IPS-15b (cell line): Measurements from ENCODE around the gene FAM217A.

ENCODE experiments used
- H3K27me3 ChIP-seq: one replicate; pipeline ENCODE4 v1.6.1; 2013; ENCODE audit warnings: low read length; ENCODE audit not compliant: control insufficient read depth, insufficient read depth
- H3K36me3 ChIP-seq: one replicate; pipeline ENCODE4 v1.6.1; 2013; ENCODE audit warnings: low read length; ENCODE audit not compliant: control insufficient read depth, insufficient read depth
- H3K4me1 ChIP-seq: one replicate; pipeline ENCODE4 v1.6.1; 2013; ENCODE audit warnings: mild to moderate bottlenecking, low read length; ENCODE audit not compliant: control insufficient read depth, insufficient read depth
- H3K4me3 ChIP-seq: one replicate; pipeline ENCODE4 v1.5.1; 2013; ENCODE audit warnings: low read depth, low read length
- H3K9ac ChIP-seq: one replicate; pipeline ENCODE4 v1.6.1; 2013; ENCODE audit warnings: low read depth, mild to moderate bottlenecking, low read length
- H3K9me3 ChIP-seq: one replicate; pipeline ENCODE4 v1.6.1; 2013; ENCODE audit warnings: mild to moderate bottlenecking, low read length; ENCODE audit not compliant: control insufficient read depth, insufficient read depth

The FAM217A gene

DNA sequence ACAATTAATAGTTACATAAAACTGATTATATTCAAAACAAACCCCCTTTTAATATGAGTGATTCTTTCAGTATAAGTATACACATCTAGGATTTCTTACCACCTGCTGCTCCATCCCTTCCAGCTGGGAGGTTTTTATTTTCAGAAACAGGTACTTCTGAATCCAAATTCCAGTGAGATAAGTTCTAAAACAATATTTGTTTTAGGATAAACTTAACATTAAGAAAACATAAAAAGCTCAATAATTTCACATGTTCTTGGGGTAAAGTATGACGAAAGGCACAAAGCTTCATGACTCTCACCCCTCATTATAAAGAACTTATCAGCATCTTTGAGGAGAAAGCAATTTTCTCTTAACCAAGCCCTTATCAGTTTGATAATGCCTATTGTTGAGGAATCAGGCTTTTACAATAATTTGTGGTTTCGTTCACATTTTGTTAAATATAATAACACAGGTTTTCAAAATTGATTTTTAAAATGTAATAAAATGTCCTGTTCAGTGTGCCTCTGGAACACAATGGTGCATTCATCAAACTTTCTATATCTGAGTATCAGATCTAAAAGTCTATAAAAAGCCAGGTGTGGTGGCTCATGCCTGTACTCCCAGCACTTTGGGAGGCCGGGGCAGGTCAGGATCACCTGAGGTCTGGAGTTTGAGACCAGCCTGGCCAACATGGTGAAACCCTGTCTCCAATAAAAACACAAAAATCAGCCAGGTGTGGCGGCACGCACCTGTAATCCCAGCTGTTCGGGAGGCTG is 4.3 kb downstream of the FAM217A start:
- no peak overlapping the region for H3K9ac ChIP-seq
- no peaks in the 10 kb centered on the region for H3K36me3 ChIP-seq
- no peaks in the 10 kb centered on the region for H3K27me3 ChIP-seq
- no peak overlapping the region for H3K4me3 ChIP-seq
- H3K9me3 ChIP-seq = no peaks in the 10 kb centered on the region
- no peaks in the 10 kb centered on the region for H3K4me1 ChIP-seq

DNA sequence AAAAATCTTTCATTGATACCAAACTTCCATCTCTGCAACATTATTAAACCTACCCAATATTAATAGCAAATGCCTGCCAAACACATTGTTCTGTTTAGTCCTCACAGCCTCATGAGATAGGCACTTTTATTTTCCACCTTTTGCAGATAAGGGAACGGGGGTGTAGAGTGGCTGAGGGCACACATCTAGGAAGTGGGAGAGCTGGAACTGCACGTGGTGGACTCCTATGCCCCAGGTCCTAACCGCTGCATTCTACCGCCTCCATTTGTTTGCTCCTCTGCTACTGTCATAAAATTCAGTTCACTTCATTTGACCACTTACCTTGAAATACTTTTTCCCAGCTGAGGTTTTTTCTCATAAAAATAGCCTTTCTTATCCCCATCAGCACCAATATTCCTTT is 7.6 kb downstream of the FAM217A start:
- H3K4me3 ChIP-seq = no peak overlapping the region

DNA sequence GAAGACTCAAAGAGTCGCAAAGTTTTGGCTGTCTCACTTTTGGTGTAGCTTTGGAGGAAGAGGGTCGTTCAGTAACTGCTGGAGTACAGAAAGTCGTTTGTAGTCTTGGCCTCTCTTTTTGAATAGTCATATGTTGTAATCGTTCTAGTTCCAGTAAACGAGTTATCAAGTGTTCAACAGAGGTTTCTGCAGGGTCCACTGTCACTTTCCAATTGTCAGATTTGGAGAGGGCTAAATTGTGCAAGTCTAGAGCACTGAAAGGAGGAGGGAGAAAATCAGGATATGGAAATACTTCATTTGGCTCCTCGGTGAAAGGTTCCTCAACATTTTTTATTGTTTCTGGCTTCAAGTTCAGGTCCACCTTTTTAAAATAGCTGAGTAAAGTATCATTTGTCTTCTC is 9.7 kb downstream of the FAM217A start:
- Histone ChIP-seq H3K36me3 (no peaks in the 10 kb centered on the region), H3K9ac (no peak overlapping the region), H3K4me1 (no peaks in the 10 kb centered on the region), H3K4me3 (no peak overlapping the region), H3K27me3 (no peaks in the 10 kb centered on the region), H3K9me3 (no peaks in the 10 kb centered on the region)

More for the DNA sequence above, 7.6 kb downstream of the FAM217A start:
- Histone ChIP-seq H3K9ac (no peak overlapping the region), H3K4me1 (no peaks in the 10 kb centered on the region), H3K9me3 (no peaks in the 10 kb centered on the region), H3K36me3 (no peaks in the 10 kb centered on the region), H3K27me3 (no peaks in the 10 kb centered on the region)

DNA sequence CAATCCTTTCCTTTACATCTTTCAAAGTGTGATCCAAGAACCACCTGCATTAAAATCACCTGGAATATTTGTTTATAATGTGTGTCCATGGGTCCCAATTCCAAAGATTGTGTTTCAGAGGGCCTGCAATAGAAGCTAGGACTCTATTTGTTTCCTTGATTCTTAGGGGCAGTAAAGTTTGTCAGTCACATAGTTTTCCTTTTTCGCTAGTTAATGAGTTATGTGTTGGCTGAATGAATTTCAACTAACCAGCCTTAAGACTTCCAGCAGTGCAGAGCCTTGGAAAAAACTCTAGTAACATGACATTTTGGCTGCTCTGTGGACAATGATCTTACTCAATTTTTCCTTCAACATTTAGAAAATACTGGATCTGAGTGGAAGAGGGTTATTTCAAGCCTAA is 11.3 kb downstream of the FAM217A start:
- H3K9ac ChIP-seq = no peak overlapping the region
- H3K4me3 ChIP-seq = no peak overlapping the region
- H3K36me3 ChIP-seq = no peaks in the 10 kb centered on the region
- no peaks in the 10 kb centered on the region for H3K4me1 ChIP-seq
- no peaks in the 10 kb centered on the region for H3K27me3 ChIP-seq
- H3K9me3 ChIP-seq = no peaks in the 10 kb centered on the region

DNA sequence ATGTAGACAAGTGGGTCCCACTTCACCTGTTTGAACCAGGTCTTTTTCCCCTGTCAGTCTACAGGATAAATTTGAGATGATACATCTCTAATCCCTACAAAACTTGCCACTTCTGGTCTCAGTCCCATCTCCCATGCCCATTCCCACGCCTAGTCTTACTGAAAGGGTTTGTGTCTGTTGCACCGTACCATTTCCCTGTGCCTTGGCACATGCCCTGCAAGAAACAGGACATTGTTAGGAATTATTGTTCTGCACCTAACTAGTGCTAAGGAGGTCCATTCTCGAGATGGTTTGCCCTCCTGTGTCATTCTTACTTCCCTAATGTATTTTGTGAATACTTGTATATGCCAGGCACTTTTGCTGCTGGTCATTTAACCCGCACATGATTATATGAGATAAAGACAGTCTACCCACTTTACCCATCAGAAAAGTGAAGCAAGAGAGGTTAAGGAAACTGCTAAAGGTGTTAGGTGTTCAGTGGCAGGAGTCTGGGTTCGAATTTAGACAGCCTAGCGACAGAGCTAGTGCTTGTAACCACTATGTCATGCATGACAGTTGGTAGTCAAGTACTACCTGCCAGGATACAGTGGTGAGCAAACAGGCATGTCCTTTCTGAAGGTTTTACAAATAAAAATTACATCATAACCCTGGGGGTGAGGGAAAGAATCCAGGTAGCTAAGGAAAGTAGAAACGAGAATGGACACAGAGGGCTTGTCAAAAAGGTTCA is 12.7 kb downstream of the FAM217A start:
- Histone ChIP-seq H3K4me1 (no peaks in the 10 kb centered on the region), H3K9me3 (no peaks in the 10 kb centered on the region), H3K27me3 (no peaks in the 10 kb centered on the region), H3K9ac (no peak overlapping the region), H3K4me3 (no peak overlapping the region), H3K36me3 (peaks cover 4% of the 10 kb centered on the region)

DNA sequence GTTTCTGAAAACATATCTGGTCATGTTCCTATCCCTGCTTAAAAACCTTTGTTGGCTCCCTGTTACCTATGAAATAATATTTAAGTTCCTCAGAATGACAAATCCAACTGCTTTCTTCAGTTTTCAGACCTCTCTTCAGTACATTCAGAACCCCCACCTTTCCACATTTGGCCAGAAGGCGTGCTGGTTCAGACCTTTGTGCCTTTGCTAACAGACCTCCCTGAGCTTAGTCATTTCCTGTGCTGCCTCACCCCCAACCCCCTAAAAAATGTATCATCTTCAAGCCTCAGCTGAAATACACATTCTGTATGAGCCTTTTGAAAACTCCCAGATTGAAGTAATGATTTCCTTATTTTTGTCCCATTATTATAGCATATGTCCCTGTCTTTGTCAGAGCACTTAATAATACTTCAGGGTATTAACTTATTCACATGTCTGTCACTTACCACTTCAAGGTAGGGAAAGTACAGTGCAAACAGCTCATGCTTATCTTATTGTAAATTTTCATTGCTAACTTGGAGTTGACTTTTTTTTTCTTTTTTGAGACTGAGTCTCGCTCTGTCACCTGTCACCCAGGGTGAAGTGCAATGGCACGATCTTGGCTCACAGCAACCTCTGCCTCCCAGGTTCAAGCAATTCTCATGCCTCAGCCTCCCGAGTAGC is 19.7 kb downstream of the FAM217A start:
- no peaks in the 10 kb centered on the region for H3K4me1 ChIP-seq
- H3K36me3 ChIP-seq = peaks cover 17% of the 10 kb centered on the region
- no peaks in the 10 kb centered on the region for H3K9me3 ChIP-seq
- no peaks in the 10 kb centered on the region for H3K27me3 ChIP-seq
- no peak overlapping the region for H3K9ac ChIP-seq
- H3K4me3 ChIP-seq = no peak overlapping the region

DNA sequence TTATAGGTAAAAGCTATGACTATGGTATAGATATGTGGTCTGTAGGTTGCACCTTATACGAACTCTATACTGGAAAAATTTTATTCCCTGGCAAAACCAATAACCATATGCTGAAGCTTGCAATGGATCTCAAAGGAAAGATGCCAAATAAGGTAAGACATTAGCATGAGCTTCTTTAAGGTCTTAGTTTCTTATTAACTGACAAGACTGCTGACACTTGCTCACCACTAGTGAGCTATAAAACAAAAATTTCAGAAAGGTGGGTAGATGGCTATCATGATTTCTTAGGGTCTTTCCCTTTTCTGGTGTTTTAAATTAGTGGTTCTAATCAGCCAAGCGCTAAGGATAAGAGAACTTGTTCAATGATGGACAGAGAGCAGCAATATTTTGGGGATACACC is 21.9 kb downstream of the FAM217A start:
- Histone ChIP-seq H3K9ac (no peak overlapping the region), H3K4me3 (no peak overlapping the region), H3K36me3 (peaks cover 14% of the 10 kb centered on the region), H3K4me1 (no peaks in the 10 kb centered on the region), H3K9me3 (no peaks in the 10 kb centered on the region), H3K27me3 (no peaks in the 10 kb centered on the region)

DNA sequence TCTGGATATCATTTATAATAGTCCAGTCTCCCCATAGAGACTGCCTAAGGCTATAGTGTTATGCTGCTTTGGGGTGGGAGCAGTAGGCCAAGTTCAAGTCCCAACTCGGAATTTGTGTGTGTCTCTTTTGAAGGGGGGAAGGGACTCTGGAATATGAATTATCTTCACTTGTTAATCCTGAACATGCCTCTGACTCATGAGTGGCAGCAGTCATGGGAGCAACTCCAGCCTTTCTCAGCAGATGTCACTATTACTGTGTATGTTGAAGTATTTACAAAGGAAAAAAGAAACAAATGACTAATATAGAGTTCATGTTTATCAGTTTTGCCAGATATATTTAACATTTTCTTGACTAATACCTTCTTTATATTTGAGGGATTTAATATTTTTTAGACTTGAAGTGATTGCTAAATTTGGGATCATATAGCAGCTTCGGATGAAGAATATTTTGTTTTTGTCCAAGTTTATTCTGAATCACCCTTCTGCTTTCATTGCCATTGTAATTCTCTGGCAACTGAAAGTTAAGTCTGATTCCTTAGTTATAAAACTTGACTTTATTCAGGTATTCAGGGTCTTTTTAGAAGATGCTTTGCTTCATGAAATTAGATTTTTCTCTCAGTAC is 23.4 kb downstream of the FAM217A start:
- H3K4me1 ChIP-seq = no peaks in the 10 kb centered on the region
- no peaks in the 10 kb centered on the region for H3K9me3 ChIP-seq
- no peak overlapping the region for H3K4me3 ChIP-seq
- no peaks in the 10 kb centered on the region for H3K27me3 ChIP-seq
- peaks cover 16% of the 10 kb centered on the region for H3K36me3 ChIP-seq
- H3K9ac ChIP-seq = no peak overlapping the region

DNA sequence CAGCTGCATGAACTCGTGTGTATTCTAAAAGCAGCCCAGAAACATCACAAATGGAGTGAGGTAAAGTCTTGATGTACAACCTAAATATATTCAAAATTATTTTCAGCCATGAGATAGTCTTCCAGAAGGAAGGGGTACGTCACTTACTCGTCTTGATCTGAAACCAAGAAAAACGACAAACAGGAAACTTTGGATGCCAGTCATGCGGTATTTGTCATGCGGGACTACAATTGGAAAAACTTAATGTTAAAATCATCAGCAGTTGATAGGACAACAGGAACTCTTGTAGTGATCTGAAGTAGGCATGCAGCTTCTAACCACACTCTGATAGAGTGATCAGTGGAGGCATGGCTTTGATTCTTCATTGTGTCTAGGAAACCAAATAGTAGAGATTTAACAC is 29.7 kb downstream of the FAM217A start:
- Histone ChIP-seq H3K36me3 (peaks cover 14% of the 10 kb centered on the region), H3K9ac (no peak overlapping the region)

DNA sequence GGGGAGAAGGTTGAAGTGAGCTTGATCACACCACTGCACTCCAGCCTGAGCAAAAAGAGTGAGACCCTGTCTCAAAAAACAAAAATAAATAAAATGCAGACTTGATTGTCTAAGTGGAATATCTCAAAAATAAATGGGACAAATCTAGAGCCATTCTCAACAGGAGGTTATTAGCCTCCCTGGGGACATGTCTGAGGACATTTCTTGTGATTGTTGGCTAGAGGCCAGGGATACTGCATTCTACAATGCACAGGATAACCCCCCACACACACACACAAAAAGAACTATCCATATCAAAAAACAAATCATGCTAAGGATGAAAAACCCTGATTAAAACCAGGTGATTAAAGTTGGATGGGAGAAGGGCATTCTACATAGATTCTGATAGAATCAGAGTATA is 37.5 kb downstream of the FAM217A start:
- H3K36me3 ChIP-seq = peaks cover 22% of the 10 kb centered on the region

More for the DNA sequence above, 29.7 kb downstream of the FAM217A start:
- Histone ChIP-seq H3K9me3 (no peaks in the 10 kb centered on the region), H3K27me3 (no peaks in the 10 kb centered on the region), H3K4me3 (no peak overlapping the region), H3K4me1 (no peaks in the 10 kb centered on the region)

DNA sequence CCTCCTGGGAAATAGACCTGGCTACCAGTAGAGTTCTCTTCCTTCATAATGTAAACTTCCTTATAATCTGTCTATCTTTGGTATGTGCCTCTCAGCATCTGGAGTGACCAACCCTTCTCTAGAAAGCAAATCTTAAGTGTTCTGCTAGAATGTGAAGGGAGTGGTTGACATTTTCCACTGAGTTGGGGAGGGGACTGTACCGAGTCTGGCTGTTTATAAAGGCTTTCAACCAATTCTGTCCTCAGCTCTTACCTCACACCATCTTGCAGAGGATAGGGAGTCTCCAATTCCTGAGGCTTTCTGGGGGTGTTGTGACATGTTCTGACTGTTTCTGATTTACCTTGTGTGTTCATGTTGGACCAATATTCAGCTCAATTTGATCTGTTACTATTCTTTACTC is 39.6 kb downstream of the FAM217A start:
- peaks cover 22% of the 10 kb centered on the region for H3K36me3 ChIP-seq
- H3K9ac ChIP-seq = no peak overlapping the region
- H3K27me3 ChIP-seq = no peaks in the 10 kb centered on the region
- H3K4me3 ChIP-seq = no peak overlapping the region
- H3K9me3 ChIP-seq = no peaks in the 10 kb centered on the region
- H3K4me1 ChIP-seq = no peaks in the 10 kb centered on the region

More for the DNA sequence above, 37.5 kb downstream of the FAM217A start:
- H3K4me3 ChIP-seq = no peak overlapping the region
- no peaks in the 10 kb centered on the region for H3K4me1 ChIP-seq
- H3K27me3 ChIP-seq = no peaks in the 10 kb centered on the region
- H3K9ac ChIP-seq = no peak overlapping the region
- no peaks in the 10 kb centered on the region for H3K9me3 ChIP-seq
